K562 (cell line): Measurements from ENCODE around the gene ZKSCAN3. TPM values are rescaled to one million over a fixed set of nuclear protein-coding genes. Genes with fewer than 3 reads are reported as not detected.

Experiments used
- ATAC-seq: fragments of 200-7000 bp; cut with Tn5 transposase; 3 replicates; pipeline ENCODE4 v1.9.1; 2020; ENCODE audit warnings: moderate library complexity
- BruUV-seq: library from RNA; stranded (reverse); fragments of 400-500 nt; replicated peaks from 2 replicates; lab custom pipeline; 2021; lab: Mats Ljungman, UMichigan
- CTCF ChIA-PET: fragments of 300-600 bp; formaldehyde crosslinking; extraction: SDS; loops from one replicate; lab custom pipeline; 2021; ENCODE audit warnings: low intra/inter-chr PET ratio; lab: Yijun Ruan, JAX
- POLR2A ChIA-PET: fragments of 300-600, 350-650 bp; sonication (Branson Sonifier 250); formaldehyde crosslinking; extraction: SDS; loops from one replicate; lab custom pipeline; 2021; ENCODE audit warnings: antibody characterized with exemption, inconsistent platforms; lab: Yijun Ruan, JAX
- DNase-seq, 4 experiments: peaks; one replicate each; pipeline versions ENCODE4 v3.0.0 to v3.0.0-alpha.2; 2011 to 2018; ENCODE audit warnings: low spot score in 3 of 4, mixed read lengths in 3 of 4; ENCODE audit errors: extremely low read depth in 1 of 4
- FAIRE-seq: peaks from 2 replicates; lab custom pipeline; 2011; peaks lifted over from hg19 to GRCh38; lab: Jason Lieb, UNC
- H2AFZ ChIP-seq: 2 replicates; pipeline ENCODE4 v1.6.0; 2011; ENCODE audit warnings: low read depth, low read length, control low read depth, inconsistent platforms
- H3K27ac ChIP-seq: fragments of 200-600 bp; 3 replicates; pipeline ENCODE4 v1.8.0; 2011; ENCODE audit warnings: low read depth, mild to moderate bottlenecking, control low read depth, inconsistent platforms, low read length, moderate library complexity, mixed read lengths; ENCODE audit errors: extremely low read depth
- H3K27me3 ChIP-seq, 2 experiments: fragments of 300-600 bp in 1 of 2; 2 replicates in 1 of 2; 3 replicates in 1 of 2; pipeline versions ENCODE4 v1.6.0 to v1.8.0; 2011; ENCODE audit warnings: inconsistent platforms in 2 of 2, low read length in 2 of 2, mild to moderate bottlenecking in 1 of 2, mixed read lengths in 1 of 2, moderate library complexity in 1 of 2; ENCODE audit not compliant: control insufficient read depth in 2 of 2, insufficient read depth in 2 of 2
- H3K36me3 ChIP-seq: fragments of 300-600 bp; 3 replicates; pipeline ENCODE4 v1.8.0; 2011; ENCODE audit warnings: mild to moderate bottlenecking, low read length, inconsistent platforms; ENCODE audit not compliant: control insufficient read depth, insufficient read depth
- H3K4me1 ChIP-seq, 2 experiments: fragments of 200-600 bp in 1 of 2; replicated peaks in 1 of 2; 2 replicates in 1 of 2; 3 replicates in 1 of 2; pipeline versions ENCODE4 v1.5.1 to v1.8.0; 2011; ENCODE audit warnings: inconsistent platforms in 2 of 2, low read length in 2 of 2, mild to moderate bottlenecking in 1 of 2, mixed read lengths in 1 of 2, moderate library complexity in 1 of 2; ENCODE audit not compliant: control insufficient read depth in 2 of 2, insufficient read depth in 2 of 2
- H3K4me2 ChIP-seq: 2 replicates; pipeline ENCODE4 v1.6.1; 2011; ENCODE audit warnings: low read length, control low read depth, inconsistent platforms, mixed read lengths; ENCODE audit not compliant: insufficient read depth
- H3K4me3 ChIP-seq: fragments of 200-600 bp; sonication (generic), shearing (Covaris generic); 2 replicates; pipeline ENCODE4 v1.5.1; 2016; ENCODE audit warnings: control low read depth, inconsistent platforms
- H3K79me2 ChIP-seq: fragments of 200-600 bp; 3 replicates; pipeline ENCODE4 v1.8.0; 2011; ENCODE audit warnings: low read length, inconsistent platforms; ENCODE audit not compliant: control insufficient read depth, insufficient read depth
- H3K9ac ChIP-seq, 2 experiments: 2 replicates each; pipeline versions ENCODE4 v1.6.0 to v1.6.1; 2011; ENCODE audit warnings: low read depth in 2 of 2, low read length in 2 of 2, control low read depth in 1 of 2, inconsistent platforms in 1 of 2, mild to moderate bottlenecking in 1 of 2, mixed read lengths in 1 of 2; ENCODE audit not compliant: insufficient read depth in 1 of 2
- H3K9me1 ChIP-seq: one replicate; pipeline ENCODE4 v1.6.0; 2011; ENCODE audit warnings: inconsistent platforms, mild to moderate bottlenecking, low read length, moderate library complexity; ENCODE audit not compliant: control insufficient read depth, insufficient read depth
- H3K9me3 ChIP-seq: replicated peaks from 2 replicates; pipeline ENCODE4 v1.5.1; 2011; ENCODE audit warnings: low read depth, low read length, inconsistent platforms; ENCODE audit not compliant: control insufficient read depth, insufficient read depth
- H4K20me1 ChIP-seq: replicated peaks from 2 replicates; pipeline ENCODE4 v1.6.1; 2011; ENCODE audit warnings: low read length, inconsistent platforms, mixed read lengths; ENCODE audit not compliant: control insufficient read depth, insufficient read depth
- ARID1B ChIP-seq: fragments of 450-650 bp; IDR thresholded peaks from 2 replicates; pipeline ENCODE4 v1.6.1; 2016; ENCODE audit warnings: antibody characterized with exemption, mild to moderate bottlenecking, inconsistent platforms
- CHAMP1 ChIP-seq: fragments of 450-650 bp; IDR thresholded peaks from 2 replicates; pipeline ENCODE4 v1.6.1; 2016; ENCODE audit warnings: mild to moderate bottlenecking
- E2F3 ChIP-seq: fragments of 250-450 bp; sonication (Bioruptor Pico); IDR thresholded peaks from 2 replicates; pipeline ENCODE4 v1.4.0; 2020; ENCODE audit warnings: mild to moderate bottlenecking
- E4F1 ChIP-seq: fragments of 250-450 bp; sonication (Bioruptor Pico); IDR thresholded peaks from 2 replicates; pipeline ENCODE4 v1.5.0; 2021; ENCODE audit warnings: mild to moderate bottlenecking, borderline replicate concordance
- HMGN3 ChIP-seq: IDR thresholded peaks from 2 replicates; pipeline ENCODE4 v1.6.1; 2011; ENCODE audit warnings: borderline replicate concordance, low read depth, mild to moderate bottlenecking, mixed read lengths, low read length; ENCODE audit not compliant: insufficient read length; ENCODE audit errors: extremely low read depth
- KAT2B ChIP-seq: IDR thresholded peaks from one replicate; pipeline ENCODE4 v1.6.1; 2012; ENCODE audit warnings: low read depth, mild to moderate bottlenecking, control low read depth, inconsistent platforms, low read length, moderate library complexity
- KHSRP ChIP-seq: fragments of 450-650 bp; IDR thresholded peaks from 2 replicates; pipeline ENCODE4 v1.6.1; 2017
- NFE2 ChIP-seq: IDR thresholded peaks from 2 replicates; pipeline ENCODE4 v1.6.1; 2014; ENCODE audit warnings: antibody characterized with exemption, low read depth
- RFX1 ChIP-seq: fragments of 450-650 bp; IDR thresholded peaks from 2 replicates; pipeline ENCODE4 v1.6.1; 2016; ENCODE audit warnings: mild to moderate bottlenecking, moderate library complexity
- SUPT5H ChIP-seq: fragments of 450-650 bp; IDR thresholded peaks from 2 replicates; pipeline ENCODE4 v1.6.1; 2016
- TFAM ChIP-seq: fragments of 250-450 bp; sonication (Bioruptor Pico); conservative IDR thresholded peaks from 2 replicates; pipeline ENCODE4 v1.5.0; 2021; ENCODE audit warnings: mild to moderate bottlenecking, moderate library complexity
- ZNF3 ChIP-seq: fragments of 250-450 bp; sonication (Bioruptor Pico); IDR thresholded peaks from 2 replicates; pipeline ENCODE4 v1.5.0; 2021; ENCODE audit warnings: mild to moderate bottlenecking, moderate library complexity
- ZNF644 ChIP-seq: fragments of 200-800 bp; sonication (Bioruptor generic); IDR thresholded peaks from 2 replicates; pipeline ENCODE4 v1.6.1; 2016; ENCODE audit warnings: low read depth, missing genetic modification characterization, missing compliant biosample characterization
- ZSCAN29 ChIP-seq: fragments of 450-650 bp; IDR thresholded peaks from 2 replicates; pipeline ENCODE4 v1.6.1; 2017
- WGBS: fragments of 100-300 bp; shearing (Covaris generic); methylation state at CpG from one replicate; pipeline ENCODE4 v1.1.6; 2016; ENCODE audit warnings: low coverage, mixed read lengths; ENCODE audit not compliant: insufficient coverage; ENCODE audit errors: missing lambda C conversion rate; 5-methylcytosine and 5-hydroxymethylcytosine counted together
- in situ Hi-C: fragments of 300-500 bp; cut with MboI; formaldehyde crosslinking; loops from 4 replicates; pipeline ENCODE4 v1.15.0; 2018; ENCODE audit warnings: inconsistent platforms, mixed read lengths
- intact Hi-C: fragments of 100-400 bp; cut with micrococcal nuclease; formaldehyde crosslinking; loops from 2 replicates; pipeline ENCODE4 v1.14.2; 2022
- polyA plus RNA-seq, 8 experiments: library from polyadenylated mRNA; depleted of rRNA in 4 of 8; stranded (reverse) in 5 of 8; unstranded in 3 of 8; fragments of >200 nt; fragmentation: Nextera tagmentation in 2 of 8; fragmentation: Illumina TruSeq in 1 of 8; extraction: Ambion mirVana in 2 of 8; extraction: Trizol in 1 of 8; gene quantifications; 2 replicates each; pipeline versions ENCODE4 v1.2.1 to v1.2.3, GENCODE V29; 2011 to 2014; ENCODE audit warnings: inconsistent platforms in 1 of 8, missing spikeins in 1 of 8
- total RNA-seq, 7 experiments: library from RNA; depleted of rRNA in 6 of 7; stranded (reverse); fragments of >200 nt in 6 of 7; fragmentation: Illumina TruSeq in 2 of 7; extraction: Trizol in 2 of 7; gene quantifications; 2 replicates each; pipeline versions ENCODE4 v1.2.1 to v1.2.3, GENCODE V29; 2011 to 2021; ENCODE audit warnings: low replicate concordance in 1 of 7
- TF ChIP-seq, protein P1 (sequence below): fragments of 250-450 bp; sonication (Bioruptor Pico); IDR thresholded peaks from 2 replicates; pipeline ENCODE4 v1.8.0; 2022; ENCODE audit warnings: moderate library complexity, mild to moderate bottlenecking, inconsistent platforms
- TF ChIP-seq, protein P2 (sequence below), 2 experiments: fragments of 450-650 bp in 1 of 2; IDR thresholded peaks; 2 replicates each; pipeline ENCODE4 v1.6.1; 2011 to 2017; ENCODE audit warnings: low read depth in 2 of 2, antibody characterized with exemption in 1 of 2, borderline replicate concordance in 1 of 2, low read length in 1 of 2, mild to moderate bottlenecking in 1 of 2, mixed read lengths in 1 of 2; ENCODE audit not compliant: control insufficient read depth in 1 of 2

Gene ZKSCAN3
- total and polyA plus RNA-seq, 9 of the 15 experiments (the other 6 are each of a cell fraction or from before 2014, with no cell fraction given), result 3.0 to 12.4 (median 10.2) TPM

DNA sequence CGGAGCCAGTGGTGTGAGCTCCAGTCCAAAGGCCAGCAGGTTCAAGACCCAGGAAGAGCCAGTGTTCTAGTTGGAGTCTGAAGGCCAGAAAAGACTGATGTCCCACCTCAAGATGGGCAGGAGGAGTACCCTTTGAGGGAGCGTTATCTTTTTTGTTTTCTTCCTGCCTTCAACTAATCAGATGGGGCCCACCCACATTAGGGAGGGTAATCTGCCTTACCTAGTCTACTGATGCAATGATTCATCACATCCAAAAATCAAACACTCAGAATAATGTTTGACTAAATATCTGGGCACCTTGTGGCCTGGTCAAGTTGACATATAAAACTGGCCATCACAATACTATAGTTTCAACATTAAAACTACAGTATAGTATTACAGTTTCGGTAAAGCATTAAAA is 19.7 kb downstream of the ZKSCAN3 start:
- 62% methylated on average over 3 of the region's 3 CpGs for WGBS
- no peak overlapping the region for H3K4me3 ChIP-seq
- no peaks in the 10 kb centered on the region for H3K9me3 ChIP-seq
- H2AFZ ChIP-seq, result no peak overlapping the region
- ATAC-seq, result no peak; the same call in 2 of the 3 replicates
- H3K36me3 ChIP-seq, result peaks cover 24% of the 10 kb centered on the region; the same call in 2 of the 3 replicates
- no peak overlapping the region for H3K27ac ChIP-seq
- H3K9me1 ChIP-seq, result no peaks in the 10 kb centered on the region
- intact Hi-C loops (no loop called here), in situ Hi-C loops (loop anchor here (10.0 kb wide), 1 partner anchor 455 kb away; the partner anchor contains the start of gene OR2B2)
- H3K9ac ChIP-seq, result no peak overlapping the region
- H3K4me2 ChIP-seq, result no peak overlapping the region
- FAIRE-seq, result no peak
- H4K20me1 ChIP-seq, result no peaks in the 10 kb centered on the region
- ChIA-PET CTCF (no interaction called here), POLR2A (no interaction called here)
- peaks cover 3 to 14% of the 10 kb centered on the region in 2 experiments; a peak in 3 of 5 replicates for H3K4me1 ChIP-seq
- no peak for DNase-seq
- no peaks in the 10 kb centered on the region for H3K79me2 ChIP-seq
- H3K27me3 ChIP-seq, result no peaks in the 10 kb centered on the region
- no TSS peak for BruUV-seq
- no peak for TF ChIP-seq ZSCAN29
- TF ChIP-seq TFAM (CRISPR knock-in tag), result no peak
- TF ChIP-seq, protein P1, sequence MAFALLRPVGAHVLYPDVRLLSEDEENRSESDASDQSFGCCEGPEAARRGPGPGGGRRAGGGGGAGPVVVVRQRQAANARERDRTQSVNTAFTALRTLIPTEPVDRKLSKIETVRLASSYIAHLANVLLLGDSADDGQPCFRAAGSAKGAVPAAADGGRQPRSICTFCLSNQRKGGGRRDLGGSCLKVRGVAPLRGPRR (CRISPR knock-in tag), result no peak
- no peak for TF ChIP-seq CHAMP1
- no peak for TF ChIP-seq HMGN3
- TF ChIP-seq E4F1 (CRISPR knock-in tag), result no peak
- 0 out of 2 replicates have a peak, but pooled peaks have one; percentile 12 for TF ChIP-seq NFE2
- no peak for TF ChIP-seq ZNF3 (CRISPR knock-in tag)
- no peak for TF ChIP-seq KAT2B
- TF ChIP-seq RFX1, result no peak
- TF ChIP-seq, protein P2, sequence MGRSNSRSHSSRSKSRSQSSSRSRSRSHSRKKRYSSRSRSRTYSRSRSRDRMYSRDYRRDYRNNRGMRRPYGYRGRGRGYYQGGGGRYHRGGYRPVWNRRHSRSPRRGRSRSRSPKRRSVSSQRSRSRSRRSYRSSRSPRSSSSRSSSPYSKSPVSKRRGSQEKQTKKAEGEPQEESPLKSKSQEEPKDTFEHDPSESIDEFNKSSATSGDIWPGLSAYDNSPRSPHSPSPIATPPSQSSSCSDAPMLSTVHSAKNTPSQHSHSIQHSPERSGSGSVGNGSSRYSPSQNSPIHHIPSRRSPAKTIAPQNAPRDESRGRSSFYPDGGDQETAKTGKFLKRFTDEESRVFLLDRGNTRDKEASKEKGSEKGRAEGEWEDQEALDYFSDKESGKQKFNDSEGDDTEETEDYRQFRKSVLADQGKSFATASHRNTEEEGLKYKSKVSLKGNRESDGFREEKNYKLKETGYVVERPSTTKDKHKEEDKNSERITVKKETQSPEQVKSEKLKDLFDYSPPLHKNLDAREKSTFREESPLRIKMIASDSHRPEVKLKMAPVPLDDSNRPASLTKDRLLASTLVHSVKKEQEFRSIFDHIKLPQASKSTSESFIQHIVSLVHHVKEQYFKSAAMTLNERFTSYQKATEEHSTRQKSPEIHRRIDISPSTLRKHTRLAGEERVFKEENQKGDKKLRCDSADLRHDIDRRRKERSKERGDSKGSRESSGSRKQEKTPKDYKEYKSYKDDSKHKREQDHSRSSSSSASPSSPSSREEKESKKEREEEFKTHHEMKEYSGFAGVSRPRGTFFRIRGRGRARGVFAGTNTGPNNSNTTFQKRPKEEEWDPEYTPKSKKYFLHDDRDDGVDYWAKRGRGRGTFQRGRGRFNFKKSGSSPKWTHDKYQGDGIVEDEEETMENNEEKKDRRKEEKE (IDR thresholded peaks at IDR 0.05; ENCODE audit: borderline replicate concordance in 1 of 2, control insufficient read depth in 1 of 2, low read depth in 2 of 2, low read length in 1 of 2), result no peak
- TF ChIP-seq SUPT5H, result no peak
- 0 out of 2 replicates have a peak, but pooled peaks have one; percentile 17 for TF ChIP-seq ARID1B
- no peak for TF ChIP-seq E2F3 (CRISPR knock-in tag)
- TF ChIP-seq KHSRP, result no peak
- TF ChIP-seq ZNF644, result no peak
